ENCODE data around the gene DTWD2.

The DTWD2 gene, protein sequence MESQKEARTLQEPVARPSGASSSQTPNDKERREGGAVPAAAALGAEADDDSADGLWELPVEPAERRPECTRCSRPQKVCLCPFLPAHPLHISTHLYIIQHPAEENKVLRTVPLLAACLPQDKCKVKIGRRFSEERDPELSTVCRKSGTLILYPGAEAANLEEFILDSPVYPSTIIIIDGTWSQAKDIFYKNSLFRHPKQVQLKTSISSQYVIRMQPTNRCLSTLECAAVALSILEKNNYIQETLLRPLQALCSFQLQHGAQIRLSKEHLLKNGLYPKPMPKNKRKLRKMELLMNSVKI

DNA sequence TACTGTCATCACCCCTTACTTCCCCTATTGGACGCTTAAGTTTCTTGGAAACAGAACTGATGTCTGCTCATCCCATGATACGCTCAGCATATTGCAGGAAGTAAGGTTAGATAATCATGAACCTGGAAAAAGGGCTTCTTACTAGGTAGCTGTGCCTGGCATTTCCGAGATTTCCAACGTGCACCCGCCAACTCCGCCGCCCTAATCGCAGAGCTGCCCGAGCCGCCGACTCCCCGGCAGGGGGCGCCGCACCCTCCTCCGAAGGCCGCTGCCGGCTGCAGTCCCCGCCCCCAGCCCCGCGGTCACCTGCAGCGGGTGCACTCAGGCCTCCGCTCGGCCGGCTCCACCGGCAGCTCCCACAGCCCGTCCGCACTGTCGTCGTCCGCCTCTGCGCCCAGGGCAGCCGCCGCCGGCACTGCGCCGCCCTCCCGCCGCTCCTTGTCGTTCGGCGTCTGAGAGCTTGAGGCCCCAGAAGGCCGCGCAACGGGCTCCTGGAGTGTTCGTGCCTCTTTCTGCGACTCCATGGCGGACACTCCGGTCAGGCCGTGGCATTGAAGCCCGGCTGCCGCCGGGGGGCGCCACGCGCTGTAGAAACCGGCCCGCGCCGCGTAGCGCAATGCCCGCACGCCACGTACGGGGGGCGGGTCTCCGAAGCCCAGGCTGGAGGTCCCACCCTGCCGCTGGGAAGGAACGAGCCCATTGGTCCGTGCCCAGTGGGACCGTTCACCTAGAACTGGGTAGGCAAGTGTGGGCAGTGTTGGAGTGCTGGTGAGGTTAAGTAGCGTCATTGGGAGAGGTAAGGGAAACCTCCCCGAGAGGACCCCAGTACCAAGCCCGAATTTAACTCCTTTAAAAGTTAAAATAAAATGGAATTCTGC, at the start of gene DTWD2:
TSS of gene DTWD2 (minus strand) at position 560 of the 878 bp plus-strand sequence. CDS start at position 524, 36 bp downstream.
- no peaks in the 10 kb centered on the region for H3K9me3 ChIP-seq (ENCODE audit: control insufficient read depth in 2 of 2, low read length in 2 of 2)
- peak within 1 kb of the TSS; percentile 93 to 96 for H3K27ac ChIP-seq (ENCODE audit: low read depth in 2 of 2, low read length in 2 of 2)
- H3K4me3 ChIP-seq (ENCODE audit: low read length in 2 of 2) = peak within 1 kb of the TSS; percentile 87 to 90
- H3K36me3 ChIP-seq (ENCODE audit: control insufficient read depth in 2 of 2, insufficient read depth in 2 of 2, low read length in 2 of 2) = no peaks in the 10 kb centered on the region
- H3K9ac ChIP-seq (ENCODE audit: low read depth in 1 of 2, low read length in 2 of 2) = peak within 1 kb of the TSS; percentile 84 to 88
- no peaks in the 10 kb centered on the region for H3K27me3 ChIP-seq (ENCODE audit: control insufficient read depth in 2 of 2, insufficient read depth in 2 of 2, low read length in 2 of 2)
- H3K4me1 ChIP-seq (ENCODE audit: control insufficient read depth in 2 of 2, insufficient read depth in 2 of 2, low read length in 2 of 2) = peaks cover 0 to 3% of the 10 kb centered on the region in 2 donors

DNA sequence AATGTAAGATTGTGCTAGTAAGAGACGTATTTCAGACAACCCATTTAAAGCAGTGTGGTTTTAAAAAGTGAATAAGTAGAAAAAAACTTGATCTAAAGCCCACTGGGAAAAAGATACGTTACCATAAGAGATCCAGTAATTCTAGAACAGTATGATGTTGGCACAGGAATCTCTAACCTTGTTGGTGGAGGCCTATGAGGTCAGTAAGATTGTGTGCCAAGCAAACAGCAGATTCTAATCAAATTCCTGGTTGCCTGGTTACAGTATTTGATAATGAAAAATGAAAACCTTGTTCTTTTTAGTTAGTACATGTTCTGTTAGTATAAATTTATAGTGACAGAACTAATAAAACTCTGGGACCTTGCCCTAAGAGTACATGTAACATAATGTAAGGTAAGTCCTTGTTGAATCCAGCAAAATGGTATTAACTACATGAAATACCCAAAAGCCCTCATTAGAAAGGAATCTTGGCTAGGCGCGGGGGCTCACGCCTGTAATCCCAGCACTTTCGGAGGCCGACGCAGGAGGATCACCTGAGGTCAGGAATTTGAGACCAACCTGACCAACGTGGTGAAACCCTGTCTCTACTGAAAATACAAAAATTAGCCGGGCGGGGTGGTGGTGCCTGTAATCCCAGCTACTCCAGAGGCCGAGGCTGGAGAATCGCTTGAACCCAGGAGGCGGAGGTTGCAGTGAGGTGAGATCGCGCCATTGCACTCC, 49.3 kb upstream of the DTWD2 start:
- H3K27me3 ChIP-seq (ENCODE audit: control insufficient read depth in 2 of 2, insufficient read depth in 2 of 2, low read length in 2 of 2) = no peaks in the 10 kb centered on the region
- no peak overlapping the region for H3K9ac ChIP-seq (ENCODE audit: low read depth in 1 of 2, low read length in 2 of 2)
- H3K4me1 ChIP-seq (ENCODE audit: control insufficient read depth in 2 of 2, insufficient read depth in 2 of 2, low read length in 2 of 2) = no peaks in the 10 kb centered on the region
- no peaks in the 10 kb centered on the region for H3K36me3 ChIP-seq (ENCODE audit: control insufficient read depth in 2 of 2, insufficient read depth in 2 of 2, low read length in 2 of 2)
- no peak overlapping the region for H3K27ac ChIP-seq (ENCODE audit: low read depth in 2 of 2, low read length in 2 of 2)
- H3K4me3 ChIP-seq (ENCODE audit: low read length in 2 of 2) = no peak overlapping the region
- H3K9me3 ChIP-seq (ENCODE audit: control insufficient read depth in 2 of 2, low read length in 2 of 2) = no peaks in the 10 kb centered on the region

GRCh38 chr5:119036101-119036762, 47.9 kb upstream of the DTWD2 start:
- Histone ChIP-seq H3K27ac (ENCODE audit: low read depth in 2 of 2, low read length in 2 of 2) (no peak overlapping the region), H3K9me3 (ENCODE audit: control insufficient read depth in 2 of 2, low read length in 2 of 2) (no peaks in the 10 kb centered on the region), H3K9ac (ENCODE audit: low read depth in 1 of 2, low read length in 2 of 2) (no peak overlapping the region), H3K36me3 (ENCODE audit: control insufficient read depth in 2 of 2, insufficient read depth in 2 of 2, low read length in 2 of 2) (no peaks in the 10 kb centered on the region), H3K4me3 (ENCODE audit: low read length in 2 of 2) (no peak overlapping the region), H3K27me3 (ENCODE audit: control insufficient read depth in 2 of 2, insufficient read depth in 2 of 2, low read length in 2 of 2) (no peaks in the 10 kb centered on the region), H3K4me1 (ENCODE audit: control insufficient read depth in 2 of 2, insufficient read depth in 2 of 2, low read length in 2 of 2) (no peaks in the 10 kb centered on the region)

DNA sequence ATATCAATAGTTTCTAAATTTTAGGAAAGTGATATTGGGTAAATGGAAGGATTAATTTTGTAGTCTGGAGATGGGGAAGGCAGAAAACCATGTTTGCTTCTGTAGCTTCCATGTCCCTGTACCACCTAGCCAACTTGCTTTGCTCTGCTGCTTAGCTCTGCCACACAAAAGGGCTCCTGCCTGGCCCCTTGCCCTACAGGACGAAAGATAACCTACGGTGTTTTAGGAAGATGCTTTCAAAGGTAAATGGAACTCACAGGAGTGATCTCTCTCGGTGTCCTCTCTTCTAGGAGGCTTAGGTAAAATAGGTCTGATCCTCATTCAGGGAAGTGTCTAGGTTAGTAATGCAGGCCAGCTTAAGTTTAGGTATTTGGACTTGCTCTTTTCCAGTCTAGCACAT, 44.8 kb upstream of the DTWD2 start:
- no peaks in the 10 kb centered on the region for H3K9me3 ChIP-seq (ENCODE audit: control insufficient read depth in 2 of 2, low read length in 2 of 2)
- H3K27ac ChIP-seq (ENCODE audit: low read depth in 2 of 2, low read length in 2 of 2) = no peak overlapping the region
- no peaks in the 10 kb centered on the region for H3K36me3 ChIP-seq (ENCODE audit: control insufficient read depth in 2 of 2, insufficient read depth in 2 of 2, low read length in 2 of 2)
- H3K4me3 ChIP-seq (ENCODE audit: low read length in 2 of 2) = no peak overlapping the region
- no peaks in the 10 kb centered on the region for H3K4me1 ChIP-seq (ENCODE audit: control insufficient read depth in 2 of 2, insufficient read depth in 2 of 2, low read length in 2 of 2)
- H3K9ac ChIP-seq (ENCODE audit: low read depth in 1 of 2, low read length in 2 of 2) = no peak overlapping the region
- no peaks in the 10 kb centered on the region for H3K27me3 ChIP-seq (ENCODE audit: control insufficient read depth in 2 of 2, insufficient read depth in 2 of 2, low read length in 2 of 2)

DNA sequence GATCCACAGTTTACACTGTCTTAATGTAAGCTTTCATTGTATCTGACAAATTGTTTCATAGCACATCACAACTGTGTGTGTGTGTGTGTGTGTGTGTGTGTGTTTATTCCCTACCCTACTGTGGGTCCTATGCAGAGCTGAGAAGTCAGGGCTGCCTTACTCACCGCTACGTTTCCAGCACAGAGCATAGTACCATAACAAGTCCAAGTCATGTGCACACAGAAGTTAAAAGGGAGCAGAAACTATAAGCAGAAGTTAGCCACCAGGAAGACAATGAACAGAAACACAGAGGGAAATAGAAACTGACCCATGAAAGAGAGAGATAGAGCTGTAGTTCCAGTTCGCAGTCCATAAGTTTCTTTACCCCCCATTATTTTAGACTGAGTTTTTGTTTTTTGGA, 44.3 kb upstream of the DTWD2 start:
- Histone ChIP-seq H3K36me3 (ENCODE audit: control insufficient read depth in 2 of 2, insufficient read depth in 2 of 2, low read length in 2 of 2) (no peaks in the 10 kb centered on the region), H3K4me1 (ENCODE audit: control insufficient read depth in 2 of 2, insufficient read depth in 2 of 2, low read length in 2 of 2) (no peaks in the 10 kb centered on the region), H3K27me3 (ENCODE audit: control insufficient read depth in 2 of 2, insufficient read depth in 2 of 2, low read length in 2 of 2) (no peaks in the 10 kb centered on the region), H3K4me3 (ENCODE audit: low read length in 2 of 2) (no peak overlapping the region), H3K27ac (ENCODE audit: low read depth in 2 of 2, low read length in 2 of 2) (peak overlapping the region in 1 of 2 donors; percentile 23), H3K9me3 (ENCODE audit: control insufficient read depth in 2 of 2, low read length in 2 of 2) (no peaks in the 10 kb centered on the region), H3K9ac (ENCODE audit: low read depth in 1 of 2, low read length in 2 of 2) (no peak overlapping the region)

DNA sequence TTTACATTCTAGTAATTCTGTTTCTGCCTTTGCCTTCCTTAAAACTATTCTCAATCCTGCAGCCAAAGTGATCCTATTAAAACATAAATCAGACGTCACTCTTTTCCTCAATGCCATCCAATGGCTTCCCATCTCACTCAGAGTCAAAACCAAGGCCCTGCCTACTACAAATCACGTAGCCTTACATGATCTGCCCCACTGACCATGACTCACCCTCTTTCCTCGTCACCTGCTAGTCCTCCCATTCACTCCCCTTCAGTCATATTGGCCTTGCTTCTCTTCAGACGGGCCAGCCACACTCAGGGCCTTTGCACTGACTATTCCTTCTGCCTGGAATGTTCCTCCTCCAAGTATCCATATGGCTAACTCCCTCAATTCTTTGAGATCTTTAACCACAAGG, 43.6 kb upstream of the DTWD2 start:
- no peak overlapping the region for H3K9ac ChIP-seq (ENCODE audit: low read depth in 1 of 2, low read length in 2 of 2)

DNA sequence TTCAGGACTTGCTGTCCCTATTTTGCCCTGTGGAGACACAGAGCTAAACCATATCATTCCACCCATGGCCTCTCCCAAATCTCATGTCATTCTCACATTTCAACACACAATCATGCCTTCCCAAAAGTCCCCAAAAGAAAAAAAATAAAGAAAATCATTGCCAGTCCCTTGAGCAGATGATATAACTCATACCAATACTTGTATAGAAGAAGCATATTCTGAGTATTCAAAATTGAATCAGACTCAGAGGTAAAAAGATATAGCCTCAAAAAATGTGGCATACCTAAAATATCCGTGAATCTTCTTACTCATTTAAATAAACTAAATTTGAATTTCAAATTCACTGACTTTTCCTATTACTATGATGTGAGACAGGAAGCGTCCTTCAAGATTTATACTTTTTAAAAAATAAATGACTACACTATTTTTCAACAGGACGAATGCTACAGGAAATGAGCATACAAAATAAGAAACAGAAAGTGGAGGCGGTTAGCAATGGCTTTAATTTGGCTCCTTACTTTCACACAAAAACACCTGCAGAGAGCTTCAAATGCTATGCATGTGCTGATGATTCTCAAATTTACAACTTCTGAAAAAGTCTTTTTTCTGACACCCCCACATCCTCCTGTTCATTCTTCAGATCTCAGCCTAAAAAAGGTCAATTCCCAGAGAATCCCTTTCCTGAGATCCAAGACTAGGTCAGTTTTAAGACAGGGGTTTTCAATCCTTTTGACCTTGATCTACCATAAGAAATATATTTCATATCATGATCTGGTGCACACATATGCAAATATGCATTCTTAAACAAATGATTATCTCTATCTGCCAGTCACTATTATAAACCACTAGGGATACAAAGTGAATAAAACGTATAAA, 42.9 kb upstream of the DTWD2 start:
- Histone ChIP-seq H3K9me3 (ENCODE audit: control insufficient read depth in 2 of 2, low read length in 2 of 2) (no peaks in the 10 kb centered on the region), H3K27me3 (ENCODE audit: control insufficient read depth in 2 of 2, insufficient read depth in 2 of 2, low read length in 2 of 2) (no peaks in the 10 kb centered on the region), H3K36me3 (ENCODE audit: control insufficient read depth in 2 of 2, insufficient read depth in 2 of 2, low read length in 2 of 2) (no peaks in the 10 kb centered on the region), H3K27ac (ENCODE audit: low read depth in 2 of 2, low read length in 2 of 2) (no peak overlapping the region), H3K4me1 (ENCODE audit: control insufficient read depth in 2 of 2, insufficient read depth in 2 of 2, low read length in 2 of 2) (no peaks in the 10 kb centered on the region), H3K4me3 (ENCODE audit: low read length in 2 of 2) (no peak overlapping the region), H3K9ac (ENCODE audit: low read depth in 1 of 2, low read length in 2 of 2) (no peak overlapping the region)

More for the DNA sequence above, 43.6 kb upstream of the DTWD2 start:
- H3K4me3 ChIP-seq (ENCODE audit: low read length in 2 of 2) = no peak overlapping the region
- H3K9me3 ChIP-seq (ENCODE audit: control insufficient read depth in 2 of 2, low read length in 2 of 2) = no peaks in the 10 kb centered on the region
- no peaks in the 10 kb centered on the region for H3K27me3 ChIP-seq (ENCODE audit: control insufficient read depth in 2 of 2, insufficient read depth in 2 of 2, low read length in 2 of 2)
- no peaks in the 10 kb centered on the region for H3K36me3 ChIP-seq (ENCODE audit: control insufficient read depth in 2 of 2, insufficient read depth in 2 of 2, low read length in 2 of 2)
- no peak overlapping the region for H3K27ac ChIP-seq (ENCODE audit: low read depth in 2 of 2, low read length in 2 of 2)
- no peaks in the 10 kb centered on the region for H3K4me1 ChIP-seq (ENCODE audit: control insufficient read depth in 2 of 2, insufficient read depth in 2 of 2, low read length in 2 of 2)

- Histone ChIP-seq H3K27ac (ENCODE audit: low read depth in 2 of 2, low read length in 2 of 2) (no peak overlapping the region), H3K4me3 (ENCODE audit: low read length in 2 of 2) (no peak overlapping the region), H3K9ac (ENCODE audit: low read depth in 1 of 2, low read length in 2 of 2) (no peak overlapping the region), H3K9me3 (ENCODE audit: control insufficient read depth in 2 of 2, low read length in 2 of 2) (no peaks in the 10 kb centered on the region), H3K4me1 (ENCODE audit: control insufficient read depth in 2 of 2, insufficient read depth in 2 of 2, low read length in 2 of 2) (no peaks in the 10 kb centered on the region), H3K36me3 (ENCODE audit: control insufficient read depth in 2 of 2, insufficient read depth in 2 of 2, low read length in 2 of 2) (no peaks in the 10 kb centered on the region), H3K27me3 (ENCODE audit: control insufficient read depth in 2 of 2, insufficient read depth in 2 of 2, low read length in 2 of 2) (no peaks in the 10 kb centered on the region)
Measured at GRCh38 chr5:119028575-119028974, 40.2 kb upstream of the DTWD2 start.

DNA sequence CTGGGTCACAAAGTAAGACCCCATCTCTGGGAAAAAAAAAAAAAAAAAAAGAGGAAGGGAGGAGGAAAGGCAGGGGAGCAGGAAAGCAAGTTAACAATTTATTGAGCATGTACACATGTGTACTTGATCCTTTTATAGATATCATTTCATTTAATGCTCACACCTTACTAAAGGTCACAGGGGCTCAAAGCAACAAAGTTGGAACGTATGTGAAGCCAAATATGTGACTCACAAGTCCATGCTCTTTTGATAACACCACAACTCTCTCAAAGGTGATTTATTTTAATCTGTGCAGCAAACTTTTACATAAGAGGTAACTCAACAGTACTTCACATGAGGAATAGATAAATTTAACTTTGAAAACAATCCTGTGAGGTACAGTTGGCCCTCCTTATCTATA, 34.4 kb upstream of the DTWD2 start:
- Histone ChIP-seq H3K9ac (ENCODE audit: low read depth in 1 of 2, low read length in 2 of 2) (no peak overlapping the region), H3K4me1 (ENCODE audit: control insufficient read depth in 2 of 2, insufficient read depth in 2 of 2, low read length in 2 of 2) (peaks cover 0 to 9% of the 10 kb centered on the region in 2 donors), H3K36me3 (ENCODE audit: control insufficient read depth in 2 of 2, insufficient read depth in 2 of 2, low read length in 2 of 2) (no peaks in the 10 kb centered on the region), H3K9me3 (ENCODE audit: control insufficient read depth in 2 of 2, low read length in 2 of 2) (no peaks in the 10 kb centered on the region), H3K4me3 (ENCODE audit: low read length in 2 of 2) (no peak overlapping the region), H3K27me3 (ENCODE audit: control insufficient read depth in 2 of 2, insufficient read depth in 2 of 2, low read length in 2 of 2) (no peaks in the 10 kb centered on the region), H3K27ac (ENCODE audit: low read depth in 2 of 2, low read length in 2 of 2) (no peak overlapping the region)
